ENCODE measurements around the gene OR51B4. TPM values are rescaled to one million over a fixed set of nuclear protein-coding genes. Genes with fewer than 3 reads are reported as not detected.
"Not testable (repeated sequence)": the region's sequence is repeated elsewhere in the genome, so short reads cannot be mapped to it uniquely, and the experiment has no call there.

Gene OR51B4
- total RNA-seq, 1 donor from 2014 or later: not detected

DNA sequence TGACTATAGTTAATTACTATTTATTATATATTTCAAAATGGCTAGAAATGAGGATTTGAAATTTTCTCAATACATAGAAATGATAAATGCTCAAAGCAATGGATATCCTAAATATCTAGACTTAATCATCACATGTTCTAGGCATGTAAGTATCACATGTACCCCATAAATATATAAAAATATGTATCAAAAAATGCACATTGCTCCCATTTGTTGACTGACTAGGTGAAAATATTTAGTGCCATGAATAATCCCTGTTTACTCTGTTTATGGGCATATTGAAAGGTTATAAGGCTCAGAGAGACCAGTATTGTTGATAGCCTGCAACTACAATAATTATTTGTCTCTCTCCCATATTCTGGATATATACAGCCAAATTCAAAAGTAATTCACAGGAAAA lies 35.1 kb downstream of the OR51B4 start:
- no peaks in the 10 kb centered on the region for H3K27me3 ChIP-seq (ENCODE audit: control insufficient read depth, insufficient read depth, low read length)
- no peaks in the 10 kb centered on the region for H3K36me3 ChIP-seq (ENCODE audit: control insufficient read depth, insufficient read depth, low read length)
- no peak for TF ChIP-seq CTCF (IDR thresholded peaks at IDR 0.05; ENCODE audit: insufficient read depth, low read length, poor library complexity, severe bottlenecking)
- H3K4me3 ChIP-seq (ENCODE audit: low read depth, low read length): no peak overlapping the region
- no peak for DNase-seq (ENCODE audit: low read depth)

DNA sequence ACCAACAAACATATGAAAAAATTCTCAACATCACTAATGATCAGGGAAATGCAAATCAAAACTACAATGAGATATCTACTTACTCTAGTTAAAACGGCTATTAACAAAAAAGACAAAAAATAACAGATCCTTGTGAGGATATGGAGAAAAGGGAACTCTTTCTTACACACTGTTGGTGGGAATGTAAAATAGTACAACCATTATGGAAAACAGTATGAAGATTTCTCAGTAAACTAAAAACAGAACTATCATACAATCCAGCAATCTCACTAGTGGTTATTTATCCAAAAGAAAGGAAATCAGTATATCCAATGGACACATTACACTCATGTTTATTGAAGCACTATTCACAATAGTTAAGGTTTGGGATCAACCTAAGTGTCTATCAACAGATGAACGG lies 35.9 kb downstream of the OR51B4 start:
- Histone ChIP-seq H3K36me3 (ENCODE audit: control insufficient read depth, insufficient read depth, low read length) (no peaks in the 10 kb centered on the region), H3K27me3 (ENCODE audit: control insufficient read depth, insufficient read depth, low read length) (no peaks in the 10 kb centered on the region), H3K4me3 (ENCODE audit: low read depth, low read length) (no peak overlapping the region)
- no peak for TF ChIP-seq CTCF (IDR thresholded peaks at IDR 0.05; ENCODE audit: insufficient read depth, low read length, poor library complexity, severe bottlenecking)
- DNase-seq (ENCODE audit: low read depth): no peak

DNA sequence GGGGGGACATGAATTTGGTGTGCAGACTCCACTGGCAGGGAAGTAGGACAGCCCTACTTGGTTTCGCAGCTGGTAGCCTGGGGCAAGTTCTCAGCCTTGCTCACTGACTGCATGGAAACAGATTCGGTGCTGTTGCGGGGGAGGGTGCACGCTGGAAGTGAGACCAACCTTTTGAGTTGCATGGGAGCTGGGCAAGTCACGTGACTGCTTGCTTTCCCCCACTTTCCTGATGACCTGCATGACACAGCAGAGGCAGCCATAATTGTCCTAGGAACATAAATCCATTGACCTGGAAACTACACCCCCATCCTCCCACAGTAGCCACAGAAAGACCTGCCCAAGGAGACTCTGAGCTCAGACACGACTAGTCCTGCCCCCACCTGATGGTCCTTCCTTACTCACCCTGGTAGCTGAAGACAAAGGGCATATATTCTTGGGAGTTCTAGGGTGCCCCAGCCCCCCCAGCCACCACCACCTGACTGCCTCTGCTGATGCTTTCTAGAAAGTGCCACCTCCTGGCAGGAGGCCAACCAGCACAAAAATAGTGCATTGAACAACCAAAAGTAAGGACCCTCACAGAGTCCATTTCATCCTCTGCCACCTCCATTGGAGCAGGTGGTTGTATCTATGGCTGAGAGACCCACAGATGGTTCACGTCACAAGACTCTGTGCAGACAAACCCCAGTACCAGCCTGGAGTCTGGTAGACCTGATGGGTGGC lies 43.0 kb downstream of the OR51B4 start:
- DNase-seq (ENCODE audit: low read depth): no peak
- no peak overlapping the region for H3K4me3 ChIP-seq (ENCODE audit: low read depth, low read length)
- H3K27me3 ChIP-seq (ENCODE audit: control insufficient read depth, insufficient read depth, low read length): no peaks in the 10 kb centered on the region
- no peaks in the 10 kb centered on the region for H3K36me3 ChIP-seq (ENCODE audit: control insufficient read depth, insufficient read depth, low read length)
- TF ChIP-seq CTCF (IDR thresholded peaks at IDR 0.05; ENCODE audit: insufficient read depth, low read length, poor library complexity, severe bottlenecking): no peak

DNA sequence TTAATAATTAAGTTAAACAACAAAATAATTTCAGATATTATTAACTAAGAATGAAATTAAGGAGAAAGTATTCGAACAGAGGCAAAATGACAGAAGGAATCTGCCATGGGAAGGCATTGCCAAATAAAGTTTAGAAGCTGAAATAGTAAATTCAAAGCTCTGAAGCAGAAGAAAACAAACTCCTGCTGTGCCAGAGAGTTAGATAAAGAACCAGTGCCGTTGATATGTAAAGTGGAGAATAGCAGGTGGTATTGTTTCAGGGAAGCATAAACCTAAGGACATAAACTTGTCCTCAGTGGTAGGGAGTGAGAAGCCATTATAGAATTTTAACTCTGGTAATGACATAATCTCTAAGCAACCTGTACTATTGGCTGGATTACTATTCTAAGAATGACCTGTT lies 44.5 kb downstream of the OR51B4 start:
- DNase-seq (ENCODE audit: low read depth): no peak
- H3K36me3 ChIP-seq (ENCODE audit: control insufficient read depth, insufficient read depth, low read length): no peaks in the 10 kb centered on the region
- TF ChIP-seq CTCF (IDR thresholded peaks at IDR 0.05; ENCODE audit: insufficient read depth, low read length, poor library complexity, severe bottlenecking): no peak
- H3K27me3 ChIP-seq (ENCODE audit: control insufficient read depth, insufficient read depth, low read length): no peaks in the 10 kb centered on the region
- H3K4me3 ChIP-seq (ENCODE audit: low read depth, low read length): no peak overlapping the region

GRCh38 chr11:5254646-5255413 lies 46.9 kb downstream of the OR51B4 start, which contains the start of gene HBG2:
HBG2 (minus strand) TSS chr11:5254781; CDS start chr11:5254728, 53 bp downstream.
- H3K36me3 ChIP-seq (ENCODE audit: control insufficient read depth, insufficient read depth, low read length); H3K4me3 ChIP-seq (ENCODE audit: low read depth, low read length); DNase-seq (ENCODE audit: low read depth); H3K27me3 ChIP-seq (ENCODE audit: control insufficient read depth, insufficient read depth, low read length): not testable (repeated sequence)

- not testable (repeated sequence) for H3K36me3 ChIP-seq (ENCODE audit: control insufficient read depth, insufficient read depth, low read length); H3K27me3 ChIP-seq (ENCODE audit: control insufficient read depth, insufficient read depth, low read length); DNase-seq (ENCODE audit: low read depth); H3K4me3 ChIP-seq (ENCODE audit: low read depth, low read length)
Observed at GRCh38 chr11:5254023-5254422, 47.7 kb downstream of the OR51B4 start.

GRCh38 chr11:5253440-5253839 lies 48.3 kb downstream of the OR51B4 start:
- DNase-seq (ENCODE audit: low read depth); H3K27me3 ChIP-seq (ENCODE audit: control insufficient read depth, insufficient read depth, low read length); H3K4me3 ChIP-seq (ENCODE audit: low read depth, low read length); H3K36me3 ChIP-seq (ENCODE audit: control insufficient read depth, insufficient read depth, low read length): not testable (repeated sequence)
